Measurements from ENCODE around the gene HHLA2. TPM values are rescaled to one million over a fixed set of nuclear protein-coding genes. Genes with fewer than 3 reads are reported as not detected.

HHLA2 gene
- total and polyA plus RNA-seq, 2 of the 8 experiments (the other 6 are each of a cell fraction or from before 2014, with no cell fraction given): not detected

- TF ChIP-seq EZH2 (IDR thresholded peaks at IDR 0.05; ENCODE audit: low read depth, low read length, severe bottlenecking): no peak
- TF ChIP-seq SUZ12 (IDR thresholded peaks at IDR 0.05; ENCODE audit: low read length): no peak
- TF ChIP-seq POLR2AphosphoS5 (IDR thresholded peaks at IDR 0.05; ENCODE audit: low read depth, low read length): no peak
- no peak for TF ChIP-seq SIX5 (IDR thresholded peaks at IDR 0.05; ENCODE audit: low read depth, low read length)
These were observed 7.2 kb upstream of the HHLA2 start (continued) for GRCh38 chr3:108289159-108289558.
